Gastrocnemius medialis (tissue), 4 donors: Measurements from ENCODE around the gene TEX14. TPM values are rescaled to one million over a fixed set of nuclear protein-coding genes. Genes with fewer than 3 reads are reported as not detected.
A peak's percentile ranks its signal among the peaks of the same experiment; 100 is the strongest.
"Not testable (repeated sequence)": the region's sequence is repeated elsewhere in the genome, so short reads cannot be mapped to it uniquely, and the experiment has no call there.

Source experiments
- ATAC-seq, 2 donors: fragments of 150-250 bp; one replicate each; pipeline ENCODE4 v1.9.1; 2016
- DNase-seq, 2 donors: peaks; one replicate each; pipeline ENCODE4 v3.0.0-alpha.2; 2019
- H3K27ac ChIP-seq, 4 donors: fragments of 200-600 bp; sonication (generic); 1 replicate in 1 of 4; 2 replicates in 3 of 4; pipeline ENCODE4 v1.5.1; 2016 to 2018; ENCODE audit warnings: mild to moderate bottlenecking in 2 of 4, moderate library complexity in 1 of 4
- H3K27me3 ChIP-seq, 3 donors: fragments of 200-600 bp; sonication (generic) in 2 of 3; 1 replicate in 1 of 3; 2 replicates in 2 of 3; pipeline versions ENCODE4 v1.5.1 to v1.6.0; 2016 to 2019; ENCODE audit warnings: mild to moderate bottlenecking in 1 of 3, moderate library complexity in 1 of 3
- H3K36me3 ChIP-seq, 2 donors: fragments of 200-600 bp; sonication (generic) in 1 of 2; one replicate each; pipeline ENCODE4 v1.5.1; 2017 to 2018
- H3K4me1 ChIP-seq, 2 donors: fragments of 200-600 bp; sonication (generic) in 1 of 2; one replicate each; pipeline ENCODE4 v1.5.1; 2016 to 2017; ENCODE audit warnings: mild to moderate bottlenecking in 2 of 2
- H3K4me3 ChIP-seq, 4 donors: fragments of 200-600 bp; sonication (generic) in 3 of 4; 1 replicate in 1 of 4; 2 replicates in 3 of 4; pipeline ENCODE4 v1.5.1; 2016 to 2019; ENCODE audit warnings: mild to moderate bottlenecking in 2 of 4
- H3K9me3 ChIP-seq, 3 donors: fragments of 200-600 bp; sonication (generic) in 2 of 3; 1 replicate in 1 of 3; 2 replicates in 2 of 3; pipeline ENCODE4 v1.5.1; 2016 to 2019
- POLR2A ChIP-seq, 2 donors: fragments of 450-650 bp; IDR thresholded peaks; one replicate each; pipeline ENCODE4 v1.6.1; 2017; ENCODE audit warnings: antibody characterized with exemption in 2 of 2, mild to moderate bottlenecking in 2 of 2, moderate library complexity in 2 of 2
- in situ Hi-C, 4 donors: fragments of 200-750 bp; cut with MboI; loops; one replicate each; pipeline versions ENCODE4 v1.15.0 to v1.8.0; 2017; ENCODE audit warnings: low sequenced_read_pairs in 4 of 4
- intact Hi-C: fragments of 100-400 bp; cut with DNase I; formaldehyde crosslinking; loops from one replicate; pipeline ENCODE4 v1.15.1; 2023; ENCODE audit warnings: low total_unique reads
- total RNA-seq, 4 donors: library from RNA; depleted of rRNA; stranded (reverse); fragments of >200 nt; gene quantifications; one replicate each; pipeline versions ENCODE4 v1.1.0 to v1.2.3, GENCODE V29; 2016
- TF ChIP-seq, protein P1 (sequence below), 5 experiments: fragments of 450-650 bp in 3 of 5; fragments of 200-600 bp in 2 of 5; sonication (generic) in 2 of 5; IDR thresholded peaks in 4 of 5; conservative IDR thresholded peaks in 1 of 5; 1 replicate in 4 of 5; 2 replicates in 1 of 5; pipeline ENCODE4 v1.5.1; 2016 to 2019; ENCODE audit warnings: antibody characterized with exemption in 5 of 5, mild to moderate bottlenecking in 3 of 5, moderate library complexity in 3 of 5

The TEX14 gene
- total RNA-seq, 4 donors from 2014 or later, result not detected

DNA sequence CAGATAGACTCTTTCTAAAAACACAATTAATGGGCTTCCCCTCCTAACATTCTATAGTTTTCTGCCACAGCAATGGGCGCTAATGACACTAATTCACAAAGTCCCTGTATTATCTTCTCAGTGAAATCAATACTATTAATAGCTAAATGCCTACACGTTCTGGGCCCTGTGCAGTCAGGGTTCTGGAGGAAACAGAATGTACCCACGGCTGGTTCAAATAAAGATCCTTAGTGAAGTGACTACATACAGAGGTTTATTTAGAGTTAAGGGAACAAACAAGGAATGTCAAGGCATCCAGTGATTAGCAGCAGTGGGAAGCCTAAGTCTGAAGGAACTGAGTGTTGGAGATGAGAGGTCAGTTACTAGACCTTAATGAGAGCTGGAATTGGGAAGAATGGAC lies 133.9 kb downstream of the TEX14 start:
- H3K4me1 ChIP-seq, result no peaks in the 10 kb centered on the region
- H3K9me3 ChIP-seq, result no peaks in the 10 kb centered on the region
- H3K36me3 ChIP-seq, result no peaks in the 10 kb centered on the region
- DNase-seq (no peak), ATAC-seq (peak in 1 of 2 donors; percentile 61)
- in situ Hi-C loops (no loop called here), intact Hi-C loops (no loop called here)
- H3K4me3 ChIP-seq, result no peak overlapping the region
- H3K27me3 ChIP-seq, result no peaks in the 10 kb centered on the region
- no peak overlapping the region for H3K27ac ChIP-seq
- TF ChIP-seq, protein P1, sequence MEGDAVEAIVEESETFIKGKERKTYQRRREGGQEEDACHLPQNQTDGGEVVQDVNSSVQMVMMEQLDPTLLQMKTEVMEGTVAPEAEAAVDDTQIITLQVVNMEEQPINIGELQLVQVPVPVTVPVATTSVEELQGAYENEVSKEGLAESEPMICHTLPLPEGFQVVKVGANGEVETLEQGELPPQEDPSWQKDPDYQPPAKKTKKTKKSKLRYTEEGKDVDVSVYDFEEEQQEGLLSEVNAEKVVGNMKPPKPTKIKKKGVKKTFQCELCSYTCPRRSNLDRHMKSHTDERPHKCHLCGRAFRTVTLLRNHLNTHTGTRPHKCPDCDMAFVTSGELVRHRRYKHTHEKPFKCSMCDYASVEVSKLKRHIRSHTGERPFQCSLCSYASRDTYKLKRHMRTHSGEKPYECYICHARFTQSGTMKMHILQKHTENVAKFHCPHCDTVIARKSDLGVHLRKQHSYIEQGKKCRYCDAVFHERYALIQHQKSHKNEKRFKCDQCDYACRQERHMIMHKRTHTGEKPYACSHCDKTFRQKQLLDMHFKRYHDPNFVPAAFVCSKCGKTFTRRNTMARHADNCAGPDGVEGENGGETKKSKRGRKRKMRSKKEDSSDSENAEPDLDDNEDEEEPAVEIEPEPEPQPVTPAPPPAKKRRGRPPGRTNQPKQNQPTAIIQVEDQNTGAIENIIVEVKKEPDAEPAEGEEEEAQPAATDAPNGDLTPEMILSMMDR (IDR thresholded peaks at IDR 0.05 in 4 of 5, conservative IDR thresholded peaks at IDR 0.05 in 1 of 5), result no peak
- TF ChIP-seq POLR2A (IDR thresholded peaks at IDR 0.05), result no peak

DNA sequence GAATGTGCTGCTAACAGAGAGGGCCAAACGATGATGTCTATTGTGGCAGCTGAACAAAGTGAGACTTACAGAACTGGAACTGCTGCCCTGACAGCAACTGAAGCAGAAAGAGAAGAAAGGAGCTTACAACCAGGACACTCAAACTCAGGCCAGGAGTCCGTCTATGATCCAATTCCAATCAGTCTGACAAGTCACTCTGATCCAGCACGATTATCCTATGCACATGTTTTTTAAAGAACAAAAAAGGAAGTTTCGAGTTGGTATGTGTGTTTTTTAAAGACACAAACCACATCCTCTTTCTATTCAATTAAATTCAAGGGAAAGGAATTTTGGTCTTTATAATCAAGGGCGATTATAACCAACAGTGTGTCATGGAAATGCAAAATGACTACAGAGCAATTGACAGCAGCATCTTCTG lies 135.0 kb downstream of the TEX14 start:
- intact Hi-C loops (no loop called here), in situ Hi-C loops (no loop called here)
- ATAC-seq, result no peak
- Histone ChIP-seq H3K4me1 (no peaks in the 10 kb centered on the region), H3K27ac (no peak overlapping the region), H3K9me3 (no peaks in the 10 kb centered on the region), H3K36me3 (no peaks in the 10 kb centered on the region), H3K4me3 (no peak overlapping the region), H3K27me3 (no peaks in the 10 kb centered on the region)
- no peak for DNase-seq
- TF ChIP-seq POLR2A (IDR thresholded peaks at IDR 0.05), result no peak
- TF ChIP-seq, protein P1 (IDR thresholded peaks at IDR 0.05 in 4 of 5, conservative IDR thresholded peaks at IDR 0.05 in 1 of 5), result no peak

DNA sequence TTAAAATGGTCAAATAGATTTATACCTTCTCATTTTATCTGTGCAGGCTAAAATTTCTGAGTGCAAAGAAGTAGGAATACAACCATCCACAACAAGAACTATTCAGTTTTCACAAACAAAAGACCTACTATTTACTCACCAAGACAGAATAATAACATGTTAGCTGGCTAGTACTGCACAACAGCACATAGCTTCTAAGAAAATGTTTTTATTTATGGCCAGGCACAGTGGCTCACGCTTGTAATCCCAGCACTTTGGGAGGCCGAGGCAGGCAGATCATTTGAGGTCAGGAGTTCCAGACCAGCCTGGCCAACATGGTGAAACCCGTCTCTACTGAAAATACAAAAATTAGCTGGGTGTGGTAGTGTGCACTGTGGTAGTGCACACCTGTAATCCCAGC lies 136.7 kb downstream of the TEX14 start:
- ATAC-seq, H3K27ac ChIP-seq, intact Hi-C loops, H3K27me3 ChIP-seq, in situ Hi-C loops, H3K36me3 ChIP-seq, DNase-seq, H3K4me3 ChIP-seq, H3K9me3 ChIP-seq, H3K4me1 ChIP-seq: not testable (repeated sequence)

DNA sequence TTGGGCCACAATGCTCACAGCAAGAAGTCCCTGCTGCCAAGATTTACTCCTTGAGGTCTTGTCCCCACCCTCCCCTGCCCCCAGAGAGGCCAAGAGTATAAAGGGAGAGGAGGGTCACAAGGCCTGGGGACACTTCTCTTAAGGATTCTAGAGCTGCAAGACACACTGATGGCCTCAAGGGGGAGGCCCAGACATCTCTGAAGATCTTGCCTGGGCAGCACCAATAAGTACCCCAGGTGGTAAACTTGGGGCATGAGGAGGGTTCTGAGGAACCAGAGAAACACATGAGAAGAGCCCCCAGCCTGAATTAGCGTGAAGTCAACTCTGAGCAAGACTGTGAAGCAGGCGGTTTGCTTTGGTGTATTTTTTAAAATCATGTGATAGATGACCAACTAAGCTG lies 150.6 kb downstream of the TEX14 start:
- no peak for DNase-seq
- H3K9me3 ChIP-seq, result no peaks in the 10 kb centered on the region
- H3K4me3 ChIP-seq, result no peak overlapping the region
- H3K36me3 ChIP-seq, result no peaks in the 10 kb centered on the region
- intact Hi-C loops, result no loop called here
- TF ChIP-seq POLR2A (IDR thresholded peaks at IDR 0.05), result no peak
- TF ChIP-seq, protein P1 (IDR thresholded peaks at IDR 0.05 in 4 of 5, conservative IDR thresholded peaks at IDR 0.05 in 1 of 5), result no peak
- no peaks in the 10 kb centered on the region for H3K4me1 ChIP-seq
- no peak overlapping the region for H3K27ac ChIP-seq
- in situ Hi-C loops, result no loop called here
- no peak for ATAC-seq
- no peaks in the 10 kb centered on the region for H3K27me3 ChIP-seq

DNA sequence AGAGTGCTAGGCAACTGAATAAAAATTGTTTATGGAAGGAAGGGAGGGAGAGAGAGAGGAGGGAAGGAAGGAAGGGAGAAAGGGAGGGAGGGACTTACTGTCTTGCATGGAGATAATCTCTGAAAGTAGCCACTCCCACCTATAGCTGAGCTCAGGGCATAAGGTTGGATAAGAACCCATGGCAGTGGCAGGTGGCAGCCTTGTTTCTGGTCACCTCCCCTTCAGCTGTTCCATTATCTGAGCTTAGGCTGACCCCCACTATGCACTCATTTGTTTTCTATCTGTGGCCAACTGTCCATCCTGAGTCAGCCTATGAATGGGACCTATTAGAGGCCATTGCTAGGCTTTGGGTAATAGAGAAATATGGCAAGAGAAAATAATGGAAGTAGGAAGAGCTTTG lies 152.1 kb downstream of the TEX14 start:
- intact Hi-C loops (no loop called here), in situ Hi-C loops (no loop called here)
- no peak for TF ChIP-seq POLR2A (IDR thresholded peaks at IDR 0.05)
- TF ChIP-seq, protein P1 (IDR thresholded peaks at IDR 0.05 in 4 of 5, conservative IDR thresholded peaks at IDR 0.05 in 1 of 5), result no peak
- DNase-seq (no peak), ATAC-seq (no peak)
- Histone ChIP-seq H3K27me3 (no peaks in the 10 kb centered on the region), H3K4me3 (no peak overlapping the region), H3K36me3 (no peaks in the 10 kb centered on the region), H3K4me1 (no peaks in the 10 kb centered on the region), H3K9me3 (no peaks in the 10 kb centered on the region), H3K27ac (no peak overlapping the region)
